Fibroblast of skin of back (primary cell): ENCODE data around the gene TMEM175.

Experiments used
- DNase-seq: peaks from one replicate; pipeline ENCODE4 v3.0.0-alpha.2; 2013

TMEM175 gene

DNA sequence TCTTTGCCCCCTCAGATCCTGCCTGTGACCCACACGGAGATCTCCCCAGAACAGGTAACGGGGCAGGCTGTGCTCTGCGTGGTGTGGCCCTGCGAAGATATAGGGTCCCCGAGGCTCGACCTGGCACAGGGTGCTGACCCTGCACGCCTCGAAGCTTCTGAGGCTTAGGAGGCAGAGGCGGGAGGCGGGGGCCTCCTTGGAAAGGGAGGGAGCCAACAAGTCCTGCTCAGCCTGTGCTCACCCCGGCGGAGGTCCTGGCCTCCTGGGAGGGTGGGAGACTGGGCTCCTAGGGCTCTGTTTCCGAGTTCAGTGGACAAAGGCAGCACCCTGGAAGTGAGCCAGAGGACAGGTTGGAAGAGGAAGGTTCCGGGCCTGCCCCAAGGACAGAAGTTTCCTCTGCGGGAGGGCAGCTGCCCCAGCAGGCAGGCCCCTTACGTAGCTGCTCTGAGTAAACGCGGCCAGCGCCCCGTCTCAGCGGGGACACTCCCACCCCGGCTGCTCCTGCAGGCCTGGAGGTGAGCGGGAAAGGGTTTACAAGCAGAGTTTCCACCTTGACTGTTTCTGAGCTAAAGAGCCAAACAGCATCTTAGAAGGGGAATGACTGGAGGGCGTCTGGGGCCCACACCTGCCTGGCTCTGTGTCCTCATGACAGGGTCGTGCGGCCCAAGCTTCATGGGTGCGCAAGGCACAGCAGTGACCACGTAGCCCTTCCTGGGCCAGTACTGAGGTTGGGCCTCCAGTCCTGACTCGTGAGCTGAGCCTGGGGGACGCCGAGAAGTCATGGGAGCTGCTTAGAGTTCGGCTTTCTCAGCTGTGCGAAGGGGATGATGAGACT, 16.1 kb downstream of the TMEM175 start:
- no peak for DNase-seq

DNA sequence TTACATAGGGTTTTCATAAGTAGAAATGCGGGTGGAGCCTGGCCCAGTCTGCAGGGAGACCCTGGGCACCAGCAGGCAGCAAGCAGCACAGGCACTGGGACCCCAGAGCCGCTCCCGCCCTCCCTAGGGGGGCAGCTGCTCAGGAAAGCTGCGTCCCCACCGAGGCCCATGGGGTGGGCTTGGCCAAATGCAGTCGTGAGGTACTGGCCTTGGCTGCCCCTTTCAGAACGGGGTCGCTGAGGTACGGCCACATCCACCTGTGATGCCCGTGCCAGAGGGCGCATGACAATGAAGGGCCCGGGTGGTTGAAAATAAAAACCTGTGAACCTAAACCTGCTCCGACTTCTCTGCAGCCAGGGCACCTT, 16.7 kb downstream of the TMEM175 start:
- no peak for DNase-seq

DNA sequence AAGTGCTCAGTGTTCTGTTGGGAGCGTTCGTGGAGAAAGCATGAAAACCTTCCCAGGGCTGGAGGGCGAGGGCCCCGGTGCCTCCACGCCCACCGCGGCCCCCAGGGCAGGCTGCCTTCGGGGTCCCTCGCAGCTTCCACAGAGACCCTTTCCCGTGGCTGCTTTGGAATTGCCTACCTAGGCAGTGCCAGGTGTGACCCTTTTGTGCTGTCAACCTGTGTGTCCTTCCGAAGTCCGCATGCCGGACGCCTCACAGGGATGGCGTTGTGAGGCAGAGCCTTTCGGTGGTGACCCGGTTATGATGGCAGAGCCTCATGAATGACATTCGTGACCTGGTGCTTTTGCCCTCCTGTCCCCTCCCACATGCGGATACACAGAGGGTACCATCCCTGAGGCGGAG, 17.4 kb downstream of the TMEM175 start:
- DNase-seq, result no peak

DNA sequence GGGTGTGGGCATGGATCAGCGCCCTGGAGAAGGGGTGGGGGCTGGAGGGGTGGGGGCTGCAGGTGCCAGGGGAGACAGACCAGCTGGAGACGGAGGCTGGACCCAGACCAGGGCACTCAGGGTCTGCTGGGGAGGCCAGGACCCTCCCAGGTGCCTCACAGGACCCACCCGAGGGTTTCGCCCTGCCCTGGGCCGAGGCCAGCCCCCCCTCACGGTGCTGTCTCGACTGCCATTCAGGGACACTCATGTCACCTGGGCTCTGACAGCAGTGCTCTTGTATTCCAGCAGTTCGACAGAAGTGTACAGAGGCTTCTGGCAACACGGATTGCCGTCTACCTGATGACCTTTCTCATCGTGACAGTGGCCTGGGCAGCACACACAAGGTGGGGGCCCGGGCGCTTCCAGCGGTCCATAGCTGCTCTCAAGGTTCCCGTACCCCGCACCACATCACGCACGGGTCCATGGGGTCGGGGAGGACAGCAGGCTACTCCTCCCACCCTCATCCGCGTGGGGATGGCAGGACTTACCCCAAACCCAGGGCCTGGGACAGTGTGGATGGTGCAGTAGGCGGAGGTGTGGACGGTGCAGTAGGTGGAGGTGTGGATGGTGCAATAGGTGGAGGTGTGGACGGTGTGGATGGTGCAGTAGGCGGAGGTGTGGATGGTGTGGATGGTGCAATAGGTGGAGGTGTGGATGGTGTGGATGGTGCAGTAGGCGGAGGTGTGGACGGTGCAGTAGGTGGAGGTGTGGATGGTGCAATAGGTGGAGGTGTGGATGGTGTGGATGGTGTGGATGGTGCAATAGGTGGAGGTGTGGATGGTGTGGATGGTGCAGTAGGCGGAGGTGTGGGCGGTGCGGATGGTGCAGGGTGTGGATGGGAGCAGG, 18.1 kb downstream of the TMEM175 start:
- no peak for DNase-seq

DNA sequence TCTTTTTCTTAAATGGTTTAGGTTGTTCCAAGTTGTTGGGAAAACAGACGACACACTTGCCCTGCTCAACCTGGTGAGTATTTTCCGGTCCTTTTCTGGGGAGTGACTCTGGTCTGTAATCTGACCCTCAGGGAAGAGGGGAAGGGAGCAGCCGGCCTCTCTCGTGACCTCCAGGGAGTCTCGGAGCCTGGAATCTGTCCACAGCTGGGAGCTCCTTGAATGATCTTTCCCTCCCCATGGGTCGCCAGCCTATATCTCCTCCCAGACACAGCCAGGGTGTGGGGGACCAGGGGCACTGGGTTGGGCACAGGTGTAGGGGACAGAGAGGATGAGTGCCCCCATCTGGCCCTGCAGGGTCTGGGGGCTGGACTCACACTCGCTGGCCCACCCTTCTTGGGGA, 18.9 kb downstream of the TMEM175 start:
- DNase-seq, result no peak

DNA sequence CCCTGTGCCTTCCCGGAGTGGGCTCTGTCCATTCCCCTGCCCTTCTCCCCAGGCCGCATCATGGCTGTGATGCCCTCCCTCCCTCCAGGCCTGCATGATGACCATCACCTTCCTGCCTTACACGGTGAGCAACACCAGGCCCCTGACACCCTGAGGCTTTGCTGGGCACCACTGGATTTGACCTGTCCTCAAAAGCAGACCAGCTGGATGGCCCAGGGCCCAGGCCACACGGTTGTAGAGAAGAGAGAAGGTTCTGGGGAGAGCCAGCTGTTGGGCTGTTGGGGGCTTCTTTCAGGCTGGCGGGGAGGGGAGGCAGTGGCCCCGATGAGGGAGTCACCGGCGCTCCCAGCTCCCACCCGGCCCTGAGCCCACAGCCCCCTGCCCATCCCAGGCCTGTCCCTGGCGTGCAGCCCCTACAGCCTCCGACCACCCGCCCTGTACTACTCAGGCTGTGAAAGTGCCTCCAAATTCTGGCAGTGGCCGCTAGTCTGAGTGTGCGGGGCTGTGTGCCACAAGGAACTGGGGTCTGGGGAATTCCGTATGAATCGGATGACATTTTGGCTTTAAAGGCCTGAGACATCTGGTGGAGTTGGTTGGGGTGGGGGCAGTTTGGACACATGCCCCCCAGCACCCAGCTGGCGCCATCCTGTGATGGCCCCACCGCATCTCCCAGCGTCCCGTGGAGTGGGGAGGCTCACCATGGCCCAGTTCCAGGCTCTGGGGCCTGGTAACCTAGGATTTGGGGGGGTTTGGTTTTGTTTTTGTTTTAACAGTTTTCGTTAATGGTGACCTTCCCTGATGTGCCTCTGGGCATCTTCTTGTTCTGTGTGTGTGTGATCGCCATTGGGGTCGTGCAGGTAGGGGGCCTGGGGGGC, 19.6 kb downstream of the TMEM175 start:
- no peak for DNase-seq

DNA sequence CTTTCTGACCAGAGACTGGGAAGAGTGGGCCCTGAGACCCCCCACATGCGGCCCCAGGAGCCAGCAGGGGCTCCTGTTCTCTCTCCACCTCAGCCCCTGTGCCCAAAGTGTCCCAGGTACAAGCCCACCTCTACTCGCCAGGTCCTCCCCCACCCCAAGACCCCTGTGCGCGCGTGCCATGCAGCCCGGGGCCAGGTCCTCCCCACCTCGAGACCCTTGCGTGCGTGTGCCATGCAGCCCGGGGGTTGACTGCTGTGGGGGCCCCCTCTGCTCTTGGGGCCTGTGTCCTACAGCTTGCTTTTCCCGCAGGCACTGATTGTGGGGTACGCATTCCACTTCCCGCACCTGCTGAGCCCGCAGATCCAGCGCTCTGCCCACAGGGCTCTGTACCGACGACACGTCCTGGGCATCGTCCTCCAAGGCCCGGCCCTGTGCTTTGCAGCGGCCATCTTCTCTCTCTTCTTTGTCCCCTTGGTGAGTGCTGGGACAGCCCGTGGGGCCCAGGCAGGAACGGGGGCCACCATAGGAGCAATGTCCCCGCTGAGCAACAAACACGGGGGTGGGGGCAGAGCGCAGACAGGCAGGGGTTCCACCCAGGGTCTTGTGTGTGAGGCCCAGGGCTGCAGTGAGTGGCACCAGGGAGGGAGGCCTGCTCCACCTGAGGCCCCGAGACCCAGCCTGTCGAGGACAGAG, 20.8 kb downstream of the TMEM175 start:
- DNase-seq, result no peak

DNA sequence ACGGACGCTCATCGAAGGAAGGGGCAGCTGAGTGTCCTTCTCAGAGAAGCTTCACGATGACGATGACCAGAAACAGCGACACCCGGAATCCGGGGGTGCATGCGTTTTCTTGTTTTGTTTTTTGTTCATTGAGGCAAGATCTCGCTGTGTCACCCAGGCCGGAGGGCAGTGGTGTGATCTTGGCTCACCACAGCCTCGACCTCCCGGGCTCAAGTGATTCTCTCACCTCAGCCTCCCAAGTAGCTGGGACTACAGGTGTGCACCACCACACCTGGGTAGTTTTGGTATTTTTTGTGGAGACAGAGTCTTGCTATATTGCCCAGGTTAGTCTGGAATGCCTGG, 21.3 kb downstream of the TMEM175 start:
- no peak for DNase-seq

DNA sequence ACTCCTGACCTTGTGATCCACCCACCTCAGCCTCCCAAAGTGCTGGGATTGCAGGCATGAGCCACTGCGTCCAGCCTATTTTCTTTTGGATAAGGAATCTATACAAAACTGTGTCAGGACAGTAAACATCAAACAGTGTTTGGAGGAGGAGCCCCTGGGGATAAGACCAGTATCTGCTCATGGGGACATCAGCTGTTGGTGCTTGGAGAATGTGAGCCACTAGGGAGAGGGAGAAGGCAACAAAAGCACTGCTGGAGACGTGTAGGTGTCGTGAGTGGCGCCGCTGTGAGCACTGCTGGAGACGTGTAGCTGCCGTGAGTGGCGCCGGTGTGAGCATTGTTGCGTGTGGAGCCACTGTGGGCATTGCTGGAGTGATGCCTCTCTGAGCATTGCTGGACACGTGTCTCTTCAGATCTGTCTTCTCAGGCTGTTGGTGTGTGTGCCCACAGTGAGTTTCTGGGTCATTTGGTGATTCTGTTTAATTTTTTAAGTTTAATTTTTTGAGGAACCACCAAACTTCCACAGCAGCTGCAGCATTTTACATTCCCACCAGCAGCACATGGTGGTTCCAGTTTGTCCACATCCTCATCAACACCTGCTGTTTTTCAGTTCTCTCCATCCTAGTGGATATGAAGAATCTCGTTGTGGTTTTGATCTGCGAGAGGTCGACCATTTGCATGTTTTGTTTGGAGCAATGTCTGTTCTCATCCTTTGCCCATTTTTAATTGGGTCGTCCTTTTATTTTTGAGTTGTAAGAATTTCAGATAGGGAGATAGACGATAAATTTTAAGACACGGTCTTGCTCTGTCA, 22.2 kb downstream of the TMEM175 start:
- DNase-seq, result no peak

DNA sequence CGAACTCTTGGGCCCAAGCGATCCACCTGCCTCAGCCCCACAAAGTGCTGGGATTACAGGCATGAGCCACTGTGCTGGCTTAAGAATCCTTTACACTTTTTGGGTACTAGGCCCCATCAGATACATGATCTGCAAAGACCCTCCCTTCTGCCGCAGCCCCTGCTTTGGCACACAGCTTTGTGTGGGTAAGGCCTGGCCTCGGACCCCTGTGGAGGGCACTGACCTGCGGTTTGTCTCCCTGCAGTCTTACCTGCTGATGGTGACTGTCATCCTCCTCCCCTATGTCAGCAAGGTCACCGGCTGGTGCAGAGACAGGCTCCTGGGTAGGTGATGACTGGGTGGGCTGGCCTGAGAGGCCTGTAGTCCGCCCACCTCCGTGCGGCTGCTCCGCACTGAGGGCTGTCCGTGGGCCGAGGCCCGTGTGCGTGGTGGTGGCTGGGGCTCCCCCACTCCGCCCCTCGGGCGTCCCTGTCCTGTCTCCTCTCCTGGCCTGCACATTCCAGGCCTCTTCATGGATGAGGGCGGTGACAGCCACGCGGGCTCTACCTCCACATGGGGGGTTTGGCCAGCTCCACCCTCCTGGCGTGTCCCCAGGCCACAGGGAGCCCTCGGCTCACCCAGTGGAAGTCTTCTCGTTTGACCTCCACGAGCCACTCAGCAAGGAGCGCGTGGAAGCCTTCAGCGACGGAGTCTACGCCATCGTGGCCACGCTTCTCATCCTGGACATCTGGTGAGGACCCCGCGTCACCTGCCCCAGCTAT, 23.1 kb downstream of the TMEM175 start:
- DNase-seq, result no peak

DNA sequence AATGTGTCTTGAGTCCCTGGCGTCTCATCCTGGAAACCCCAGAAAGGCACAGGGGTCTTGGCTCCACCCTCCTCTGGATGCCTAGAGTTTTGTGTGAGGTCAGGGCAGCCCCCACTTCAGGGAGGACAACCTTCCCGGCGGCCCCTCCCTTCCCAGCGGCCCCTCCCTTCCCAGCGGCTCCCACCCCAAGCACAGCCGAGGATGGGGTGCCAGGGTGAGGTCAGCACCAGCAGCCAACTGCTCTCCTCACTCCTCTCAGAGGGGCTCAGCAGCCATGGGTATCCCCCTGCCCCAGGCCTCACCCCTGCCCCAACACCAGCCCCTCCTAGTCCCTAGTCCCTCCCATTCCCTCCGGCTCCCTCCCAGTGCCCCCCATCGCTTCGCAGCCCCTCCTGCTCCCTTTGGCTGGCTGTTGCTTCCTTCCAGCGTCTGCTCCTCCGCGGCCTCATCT, 23.7 kb downstream of the TMEM175 start:
- no peak for DNase-seq

DNA sequence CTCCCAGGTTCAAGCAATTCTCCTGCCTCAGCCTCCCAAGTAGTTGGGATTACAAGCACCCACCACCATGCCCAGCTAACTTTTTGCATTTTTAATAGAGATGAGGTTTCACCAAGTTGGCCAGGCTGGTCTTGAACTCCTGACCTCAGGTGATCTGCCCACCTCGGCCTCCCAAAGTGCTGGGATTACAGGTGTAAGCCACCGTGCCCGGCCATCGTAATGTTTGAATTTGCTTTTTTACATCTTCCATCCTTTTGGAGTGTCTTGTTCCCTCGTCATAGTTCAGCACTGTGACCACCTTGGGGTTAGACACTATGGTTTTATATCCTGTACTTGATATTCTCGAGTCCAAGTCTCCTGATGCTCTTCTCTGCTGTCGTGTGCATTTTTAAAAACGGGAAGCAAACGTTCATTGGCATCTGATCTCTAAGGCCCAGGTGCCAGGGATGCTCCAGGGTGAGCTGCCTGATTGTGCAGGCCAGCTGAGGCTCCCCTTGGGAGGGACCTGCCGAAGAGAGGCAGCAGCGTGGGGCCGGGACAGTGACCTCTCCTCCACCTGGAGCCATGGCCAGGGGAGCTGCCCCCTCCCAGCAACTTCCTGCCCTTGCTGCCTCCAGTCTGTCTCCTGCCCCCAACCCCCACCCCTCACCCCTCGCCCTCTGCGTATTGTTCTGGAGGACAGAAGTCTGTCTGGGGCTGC, 24.4 kb downstream of the TMEM175 start:
- DNase-seq, result no peak

DNA sequence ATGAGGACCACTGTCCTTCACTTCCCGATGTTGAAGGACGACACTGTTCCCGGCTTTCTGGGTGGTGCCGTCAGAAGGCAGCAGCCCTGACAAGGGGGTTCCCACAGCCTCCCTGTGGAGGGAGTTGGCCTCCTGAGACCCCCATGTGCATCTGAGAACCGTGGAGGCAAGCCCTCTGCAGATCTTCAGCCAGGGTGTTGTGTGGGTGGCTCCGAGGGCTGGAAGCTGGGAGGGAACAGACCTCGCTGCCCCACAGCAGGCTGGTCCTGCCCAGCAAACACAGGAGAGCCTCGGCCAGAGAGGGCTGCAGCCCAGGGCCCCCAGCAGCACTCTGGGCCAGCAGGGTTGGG, 24.9 kb downstream of the TMEM175 start:
- no peak for DNase-seq

DNA sequence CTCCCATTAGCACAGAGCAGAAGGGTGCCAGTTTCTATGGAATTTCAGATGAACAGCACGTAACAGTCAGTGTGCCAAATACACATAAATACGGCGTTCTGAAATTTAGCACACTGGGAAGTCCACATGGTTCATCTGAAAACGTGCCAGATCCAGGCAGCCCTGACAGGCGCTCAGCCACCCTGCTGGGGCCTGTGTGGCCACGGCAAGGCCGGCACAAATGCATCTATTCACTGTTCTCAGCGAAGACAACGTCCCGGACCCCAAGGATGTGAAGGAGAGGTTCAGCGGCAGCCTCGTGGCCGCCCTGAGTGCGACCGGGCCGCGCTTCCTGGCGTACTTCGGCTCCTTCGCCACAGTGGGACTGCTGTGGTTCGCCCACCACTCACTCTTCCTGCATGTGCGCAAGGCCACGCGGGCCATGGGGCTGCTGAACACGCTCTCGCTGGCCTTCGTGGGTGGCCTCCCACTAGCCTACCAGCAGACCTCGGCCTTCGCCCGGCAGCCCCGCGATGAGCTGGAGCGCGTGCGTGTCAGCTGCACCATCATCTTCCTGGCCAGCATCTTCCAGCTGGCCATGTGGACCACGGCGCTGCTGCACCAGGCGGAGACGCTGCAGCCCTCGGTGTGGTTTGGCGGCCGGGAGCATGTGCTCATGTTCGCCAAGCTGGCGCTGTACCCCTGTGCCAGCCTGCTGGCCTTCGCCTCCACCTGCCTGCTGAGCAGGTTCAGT, 25.5 kb downstream of the TMEM175 start:
- no peak for DNase-seq

DNA sequence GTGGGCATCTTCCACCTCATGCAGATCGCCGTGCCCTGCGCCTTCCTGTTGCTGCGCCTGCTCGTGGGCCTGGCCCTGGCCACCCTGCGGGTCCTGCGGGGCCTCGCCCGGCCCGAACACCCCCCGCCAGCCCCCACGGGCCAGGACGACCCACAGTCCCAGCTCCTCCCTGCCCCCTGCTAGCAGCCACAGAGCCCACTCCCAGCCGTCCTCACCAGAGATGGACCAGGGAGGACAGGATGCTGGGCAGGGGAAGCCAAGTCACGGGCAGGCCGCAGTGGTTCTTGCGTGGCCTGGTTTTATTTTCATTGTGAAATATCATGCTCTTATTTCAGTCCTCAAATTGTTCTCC, 26.0 kb downstream of the TMEM175 start:
- no peak for DNase-seq

DNA sequence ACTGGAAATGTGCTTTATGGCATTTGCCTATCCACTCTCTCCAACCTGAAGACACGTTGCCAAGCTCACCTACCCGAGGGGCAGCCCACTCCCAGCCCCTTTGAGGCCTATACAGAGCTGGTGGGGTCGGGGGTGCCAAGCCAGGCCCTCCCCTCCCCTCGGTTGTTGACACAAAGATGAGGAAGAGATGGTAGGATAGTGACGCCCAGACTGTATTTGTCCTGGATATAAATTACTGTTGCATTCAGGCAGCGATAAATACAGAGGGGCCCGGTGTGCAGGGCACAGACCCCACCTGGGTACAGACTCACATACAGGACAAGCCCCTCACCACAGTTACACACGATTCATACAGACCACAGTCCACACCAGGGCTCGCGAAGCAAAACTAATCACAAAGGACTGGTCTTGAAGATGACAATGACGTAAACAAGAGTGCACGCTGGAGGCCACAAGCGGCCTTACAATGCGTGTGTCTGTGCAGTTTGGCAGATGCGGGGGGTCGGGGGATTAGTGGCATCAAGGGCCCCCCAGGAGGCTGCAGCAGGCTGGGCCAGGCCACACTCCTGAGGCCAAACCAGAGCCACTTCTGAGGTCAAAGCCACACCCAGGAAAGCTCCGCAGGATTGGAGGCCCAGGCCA, 26.6 kb downstream of the TMEM175 start:
- no peak for DNase-seq

DNA sequence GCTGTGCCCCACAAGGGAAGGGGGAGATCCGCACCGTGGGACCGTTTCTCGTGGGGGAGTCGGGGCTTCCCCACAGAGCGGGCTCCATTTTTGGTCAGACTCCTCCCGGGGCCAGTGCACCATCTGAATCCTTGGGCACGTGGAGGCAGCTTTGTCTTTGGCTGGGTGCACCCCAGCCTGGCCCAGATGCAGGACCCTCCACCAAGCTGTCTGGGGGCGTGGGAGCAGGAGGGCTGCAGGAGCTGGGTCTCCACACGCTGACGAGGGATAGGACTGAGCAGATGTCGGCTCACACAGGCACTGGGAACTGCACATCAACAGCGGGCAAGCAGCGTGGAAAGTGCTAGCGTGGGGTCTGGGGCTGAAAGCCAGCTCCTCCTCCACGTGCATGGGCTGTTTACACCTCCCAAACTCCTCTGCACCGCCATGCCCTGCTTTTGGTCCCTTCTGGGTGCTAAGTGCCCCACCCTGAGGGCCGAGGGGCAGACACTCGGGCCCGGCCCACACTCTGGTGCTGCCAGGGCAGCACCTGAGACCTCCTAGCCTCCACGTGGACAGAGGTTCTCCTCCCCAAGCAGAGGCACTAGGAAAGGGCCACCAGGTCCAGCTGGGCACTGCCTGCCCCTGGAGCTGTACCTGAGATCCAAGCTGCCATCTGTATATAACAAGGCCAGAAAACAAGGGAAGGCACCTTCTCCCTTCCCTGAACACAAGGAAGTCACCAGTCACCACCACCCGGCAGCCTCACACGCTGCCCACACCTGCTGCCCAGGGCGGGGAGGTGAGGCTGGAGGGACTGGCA, 27.3 kb downstream of the TMEM175 start:
- no peak for DNase-seq

DNA sequence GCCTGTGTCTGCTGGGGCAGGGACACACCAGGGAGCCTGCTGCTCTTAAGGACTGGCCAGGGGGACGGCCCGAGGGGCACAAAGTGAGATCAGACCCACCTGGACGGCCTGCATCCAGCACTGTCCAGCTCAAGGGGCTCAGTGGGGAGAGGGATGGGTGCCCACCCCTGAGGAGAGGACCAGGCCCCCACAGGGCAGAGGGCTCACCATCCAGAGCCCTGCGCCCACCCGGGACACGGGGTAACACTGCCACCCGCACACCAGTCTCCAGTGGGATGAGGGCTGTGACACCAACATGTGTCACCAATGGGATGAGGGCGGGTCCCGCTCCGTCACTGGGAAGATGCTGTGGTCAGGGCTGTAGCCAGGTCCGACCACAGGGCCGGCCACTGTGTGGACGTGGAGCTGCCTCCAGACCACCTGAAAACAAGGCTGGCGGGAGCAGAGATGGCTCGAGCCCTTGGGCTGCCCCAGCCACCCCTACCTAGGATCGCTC, 27.9 kb downstream of the TMEM175 start:
- no peak for DNase-seq
